Fibroblast of lung (primary cell): ENCODE results near the gene CFAP20. TPM values are rescaled to one million over a fixed set of nuclear protein-coding genes. Genes with fewer than 3 reads are reported as not detected.
A peak's percentile ranks its signal among the peaks of the same experiment; 100 is the strongest.

Source experiments
- DNase-seq, 2 donors: peaks; one replicate each; pipeline versions ENCODE4 v3.0.0 to v3.0.0-alpha.2; 2010; ENCODE audit warnings: low read depth in 2 of 2
- H2AFZ ChIP-seq: 2 replicates; pipeline ENCODE4 v1.5.1; 2012; ENCODE audit warnings: low read length, control low read depth, inconsistent platforms
- H3K27ac ChIP-seq: 2 replicates; pipeline ENCODE4 v1.5.1; 2011; ENCODE audit warnings: low read length, control low read depth; ENCODE audit not compliant: insufficient read depth
- H3K27me3 ChIP-seq: 2 replicates; pipeline ENCODE4 v1.5.1; 2011; ENCODE audit warnings: mild to moderate bottlenecking, low read length; ENCODE audit not compliant: control insufficient read depth, insufficient read depth
- H3K36me3 ChIP-seq: 2 replicates; pipeline ENCODE4 v1.5.1; 2011; ENCODE audit warnings: low read length; ENCODE audit not compliant: control insufficient read depth, insufficient read depth
- H3K4me1 ChIP-seq: 2 replicates; pipeline ENCODE4 v1.5.1; 2011; ENCODE audit warnings: low read length; ENCODE audit not compliant: control insufficient read depth, insufficient read depth; ENCODE audit errors: extremely low read depth
- H3K4me2 ChIP-seq: 2 replicates; pipeline ENCODE4 v1.5.1; 2011; ENCODE audit warnings: low read length, control low read depth; ENCODE audit not compliant: insufficient read depth; ENCODE audit errors: extremely low read depth
- H3K4me3 ChIP-seq, 4 experiments: fragments of 200-600 bp in 1 of 4; sonication (generic) in 1 of 4; replicated peaks in 1 of 4; 2 replicates each; pipeline ENCODE4 v1.5.1; 2011 to 2016; ENCODE audit warnings: low read length in 4 of 4, low read depth in 3 of 4, mild to moderate bottlenecking in 3 of 4, control low read depth in 2 of 4, inconsistent platforms in 1 of 4, mixed read lengths in 1 of 4; ENCODE audit not compliant: insufficient read depth in 1 of 4; ENCODE audit errors: control extremely low read depth in 1 of 4
- H3K79me2 ChIP-seq: 2 replicates; pipeline ENCODE4 v1.5.1; 2012; ENCODE audit warnings: mild to moderate bottlenecking, low read length, inconsistent platforms; ENCODE audit not compliant: control insufficient read depth, insufficient read depth
- H3K9ac ChIP-seq: 2 replicates; pipeline ENCODE4 v1.5.1; 2011; ENCODE audit warnings: mild to moderate bottlenecking, low read length, control low read depth; ENCODE audit not compliant: insufficient read depth
- H3K9me3 ChIP-seq: 2 replicates; pipeline ENCODE4 v1.5.1; 2012; ENCODE audit warnings: low read depth, low read length; ENCODE audit not compliant: control insufficient read depth, insufficient read depth
- H4K20me1 ChIP-seq: 2 replicates; pipeline ENCODE4 v1.5.1; 2011; ENCODE audit warnings: low read length; ENCODE audit not compliant: control insufficient read depth, insufficient read depth; ENCODE audit errors: extremely low read depth
- EZH2 ChIP-seq: IDR thresholded peaks from 2 replicates; pipeline ENCODE4 v1.5.1; 2012; ENCODE audit warnings: low read length, control low read depth, mild to moderate bottlenecking; ENCODE audit errors: missing control alignments
- polyA plus RNA-seq, 2 donors: library from polyadenylated mRNA; depleted of rRNA in 1 of 2; stranded (reverse) in 1 of 2; unstranded in 1 of 2; fragments of >200 nt; gene quantifications; 2 replicates each; pipeline ENCODE4 v1.2.1, GENCODE V29; 2011 to 2012; ENCODE audit warnings: missing spikeins in 1 of 2
- total RNA-seq: library from RNA; depleted of rRNA; stranded (reverse); fragments of >200 nt; gene quantifications from 2 replicates; pipeline ENCODE4 v1.2.1, GENCODE V29; 2014
- TF ChIP-seq, protein P1 (sequence below), 2 donors: IDR thresholded peaks in 1 of 2; conservative IDR thresholded peaks in 1 of 2; 1 replicate in 1 of 2; 2 replicates in 1 of 2; pipeline ENCODE4 v1.5.1; 2011 to 2012; ENCODE audit warnings: low read length in 2 of 2, control low read depth in 1 of 2, inconsistent platforms in 1 of 2, low read depth in 1 of 2, mild to moderate bottlenecking in 1 of 2

Gene CFAP20
- total and polyA plus RNA-seq, 2 donors (not counting 1 experiment from before 2014, with no cell fraction given): 29.2 to 30.2 TPM

DNA sequence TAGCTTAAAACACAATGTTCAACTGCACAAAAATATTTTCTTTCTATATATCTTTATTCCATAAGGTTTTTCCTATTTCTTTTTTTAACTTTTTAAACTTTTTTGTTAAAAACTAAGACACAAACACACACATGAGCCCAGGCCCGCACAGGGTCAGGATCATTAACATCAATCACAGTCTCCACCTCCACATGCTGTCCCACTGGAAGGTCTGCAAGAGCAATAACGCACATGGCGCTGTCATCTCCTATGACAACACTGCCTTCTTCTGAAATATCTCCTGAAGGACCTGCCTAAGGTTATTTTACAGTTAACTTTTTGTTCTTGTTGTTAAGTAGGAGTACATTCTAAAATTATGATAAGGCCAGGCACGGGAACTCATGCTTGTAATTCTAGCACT, 4.1 kb downstream of the CFAP20 start:
- Histone ChIP-seq H3K79me2 (peaks cover 63% of the 10 kb centered on the region), H3K9me3 (no peaks in the 10 kb centered on the region), H3K4me2 (no peak overlapping the region), H3K36me3 (no peaks in the 10 kb centered on the region), H3K27ac (no peak overlapping the region), H3K27me3 (no peaks in the 10 kb centered on the region), H3K4me3 (no peak overlapping the region), H3K9ac (no peak overlapping the region), H4K20me1 (no peaks in the 10 kb centered on the region), H3K4me1 (peaks cover 16% of the 10 kb centered on the region), H2AFZ (no peak overlapping the region)
- no peak for DNase-seq
- TF ChIP-seq EZH2: no peak

DNA sequence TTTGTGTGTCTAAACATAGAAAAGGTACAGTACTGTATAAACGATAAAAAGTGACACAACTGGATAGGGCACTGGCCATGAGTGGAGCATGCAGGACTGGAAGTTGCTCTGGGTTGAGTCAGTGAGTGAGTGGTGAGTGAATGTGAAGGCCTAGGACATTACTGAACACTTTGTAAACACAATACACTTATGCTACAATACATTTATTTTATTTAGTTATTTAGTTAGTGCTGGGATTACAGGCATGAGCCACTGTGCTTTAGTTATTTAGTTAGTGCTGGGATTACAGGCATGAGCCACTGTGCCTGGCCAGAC, 4.6 kb downstream of the CFAP20 start:
- Histone ChIP-seq H3K9me3 (no peaks in the 10 kb centered on the region), H3K79me2 (peaks cover 66% of the 10 kb centered on the region), H3K4me1 (peaks cover 16% of the 10 kb centered on the region), H3K4me3 (no peak overlapping the region), H3K27ac (peak overlapping the region; percentile 26), H3K36me3 (no peaks in the 10 kb centered on the region), H3K27me3 (no peaks in the 10 kb centered on the region), H3K9ac (no peak overlapping the region), H3K4me2 (no peak overlapping the region), H4K20me1 (no peaks in the 10 kb centered on the region), H2AFZ (no peak overlapping the region)
- TF ChIP-seq, protein P1, sequence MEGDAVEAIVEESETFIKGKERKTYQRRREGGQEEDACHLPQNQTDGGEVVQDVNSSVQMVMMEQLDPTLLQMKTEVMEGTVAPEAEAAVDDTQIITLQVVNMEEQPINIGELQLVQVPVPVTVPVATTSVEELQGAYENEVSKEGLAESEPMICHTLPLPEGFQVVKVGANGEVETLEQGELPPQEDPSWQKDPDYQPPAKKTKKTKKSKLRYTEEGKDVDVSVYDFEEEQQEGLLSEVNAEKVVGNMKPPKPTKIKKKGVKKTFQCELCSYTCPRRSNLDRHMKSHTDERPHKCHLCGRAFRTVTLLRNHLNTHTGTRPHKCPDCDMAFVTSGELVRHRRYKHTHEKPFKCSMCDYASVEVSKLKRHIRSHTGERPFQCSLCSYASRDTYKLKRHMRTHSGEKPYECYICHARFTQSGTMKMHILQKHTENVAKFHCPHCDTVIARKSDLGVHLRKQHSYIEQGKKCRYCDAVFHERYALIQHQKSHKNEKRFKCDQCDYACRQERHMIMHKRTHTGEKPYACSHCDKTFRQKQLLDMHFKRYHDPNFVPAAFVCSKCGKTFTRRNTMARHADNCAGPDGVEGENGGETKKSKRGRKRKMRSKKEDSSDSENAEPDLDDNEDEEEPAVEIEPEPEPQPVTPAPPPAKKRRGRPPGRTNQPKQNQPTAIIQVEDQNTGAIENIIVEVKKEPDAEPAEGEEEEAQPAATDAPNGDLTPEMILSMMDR (conservative IDR thresholded peaks at IDR 0.05 in 1 of 2, IDR thresholded peaks at IDR 0.05 in 1 of 2; ENCODE audit: low read depth in 1 of 2, low read length in 2 of 2): no peak
- TF ChIP-seq EZH2: no peak
- peak in 1 of 2 donors; percentile 58 for DNase-seq

DNA sequence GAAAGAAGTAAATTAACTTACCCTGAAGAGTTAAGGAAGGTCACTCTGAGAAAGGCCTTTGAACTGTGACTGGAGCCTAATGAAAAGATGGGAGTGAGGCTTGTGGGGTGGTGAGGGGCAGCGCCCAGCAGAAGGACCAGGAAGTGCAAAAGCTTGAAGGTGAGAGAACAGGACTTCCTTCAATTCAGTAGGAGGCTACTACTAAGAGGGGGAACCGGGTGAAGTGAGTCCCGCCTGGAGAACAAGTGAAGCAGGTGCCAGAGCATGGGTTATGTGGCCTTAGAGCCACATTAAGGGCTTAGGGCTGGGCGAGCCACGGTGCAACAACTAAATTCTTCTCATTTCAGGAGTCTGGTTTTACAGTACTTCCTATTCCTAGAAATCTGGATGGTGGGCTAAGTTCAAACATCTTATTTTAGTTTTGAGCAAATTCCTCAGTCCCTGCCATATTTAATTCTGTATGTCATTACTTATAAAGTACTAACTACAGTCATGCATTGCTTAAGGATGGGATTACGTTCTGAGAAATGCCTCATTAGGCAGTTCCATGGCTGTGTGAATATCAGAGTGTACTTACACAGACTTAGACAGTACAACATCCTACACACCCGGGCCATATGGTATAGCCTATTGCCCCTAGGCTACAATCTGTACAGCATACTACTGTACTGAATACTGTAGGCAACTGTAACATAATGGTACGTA, 5.1 kb downstream of the CFAP20 start:
- no peak overlapping the region for H3K4me3 ChIP-seq
- H3K27me3 ChIP-seq: no peaks in the 10 kb centered on the region
- H3K4me2 ChIP-seq: no peak overlapping the region
- H3K9me3 ChIP-seq: no peaks in the 10 kb centered on the region
- no peak overlapping the region for H2AFZ ChIP-seq
- peaks cover 19% of the 10 kb centered on the region for H3K4me1 ChIP-seq
- no peak overlapping the region for H3K9ac ChIP-seq
- no peak for DNase-seq
- peaks cover 71% of the 10 kb centered on the region for H3K79me2 ChIP-seq
- peak overlapping the region; percentile 26 for H3K27ac ChIP-seq
- H4K20me1 ChIP-seq: peaks cover 2% of the 10 kb centered on the region
- no peak for TF ChIP-seq EZH2
- TF ChIP-seq, protein P1 (conservative IDR thresholded peaks at IDR 0.05 in 1 of 2, IDR thresholded peaks at IDR 0.05 in 1 of 2; ENCODE audit: low read depth in 1 of 2, low read length in 2 of 2): no peak
- H3K36me3 ChIP-seq: no peaks in the 10 kb centered on the region
